BE2C (cell line): ENCODE data around the gene VTI1A.

Source experiments
- DNase-seq: peaks from one replicate; pipeline ENCODE4 v3.0.0-alpha.2; 2020
- H3K27me3 ChIP-seq: fragments of 250-450 bp; sonication (Bioruptor Pico); 2 replicates; pipeline ENCODE4 v1.5.1; 2020; ENCODE audit warnings: mild to moderate bottlenecking
- H3K36me3 ChIP-seq: fragments of 250-450 bp; sonication (Bioruptor Pico); 2 replicates; pipeline ENCODE4 v1.5.1; 2020; ENCODE audit warnings: mild to moderate bottlenecking
- H3K4me1 ChIP-seq: fragments of 250-450 bp; sonication (Bioruptor Pico); 2 replicates; pipeline ENCODE4 v1.5.1; 2020
- H3K4me3 ChIP-seq: 2 replicates; pipeline ENCODE4 v1.5.1; 2011; ENCODE audit warnings: low read depth, low read length
- H3K9me3 ChIP-seq: fragments of 250-450 bp; sonication (Bioruptor Pico); 2 replicates; pipeline ENCODE4 v1.5.1; 2020
- TF ChIP-seq, protein P1 (sequence below): IDR thresholded peaks from 2 replicates; pipeline ENCODE4 v1.5.1; 2012; ENCODE audit warnings: mild to moderate bottlenecking, low read depth, low read length

The VTI1A gene

DNA sequence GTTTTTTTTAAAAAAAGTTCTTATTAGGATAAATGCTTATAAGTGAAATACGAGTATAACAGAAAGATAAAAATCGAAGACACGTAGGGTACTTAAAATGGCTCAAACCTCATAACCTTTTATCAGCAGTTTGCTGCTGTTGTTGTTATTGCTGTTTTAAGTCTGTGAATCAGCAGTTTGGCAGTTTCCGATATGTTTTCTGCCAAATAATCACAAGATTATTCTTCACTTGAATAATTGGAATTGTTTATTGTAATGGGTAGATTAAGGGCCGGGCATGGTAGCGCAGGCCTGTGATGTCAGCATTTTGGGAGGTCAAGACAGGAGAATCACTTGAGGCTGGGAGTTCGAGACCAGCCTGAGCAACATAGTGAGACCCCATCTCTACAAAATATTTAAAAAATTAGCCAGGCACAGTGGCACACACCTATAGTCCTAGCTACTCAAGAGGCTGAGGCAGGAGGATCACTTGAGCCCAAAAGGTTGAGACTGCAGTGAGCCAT lies 177.6 kb downstream of the VTI1A start:
- TF ChIP-seq, protein P1, sequence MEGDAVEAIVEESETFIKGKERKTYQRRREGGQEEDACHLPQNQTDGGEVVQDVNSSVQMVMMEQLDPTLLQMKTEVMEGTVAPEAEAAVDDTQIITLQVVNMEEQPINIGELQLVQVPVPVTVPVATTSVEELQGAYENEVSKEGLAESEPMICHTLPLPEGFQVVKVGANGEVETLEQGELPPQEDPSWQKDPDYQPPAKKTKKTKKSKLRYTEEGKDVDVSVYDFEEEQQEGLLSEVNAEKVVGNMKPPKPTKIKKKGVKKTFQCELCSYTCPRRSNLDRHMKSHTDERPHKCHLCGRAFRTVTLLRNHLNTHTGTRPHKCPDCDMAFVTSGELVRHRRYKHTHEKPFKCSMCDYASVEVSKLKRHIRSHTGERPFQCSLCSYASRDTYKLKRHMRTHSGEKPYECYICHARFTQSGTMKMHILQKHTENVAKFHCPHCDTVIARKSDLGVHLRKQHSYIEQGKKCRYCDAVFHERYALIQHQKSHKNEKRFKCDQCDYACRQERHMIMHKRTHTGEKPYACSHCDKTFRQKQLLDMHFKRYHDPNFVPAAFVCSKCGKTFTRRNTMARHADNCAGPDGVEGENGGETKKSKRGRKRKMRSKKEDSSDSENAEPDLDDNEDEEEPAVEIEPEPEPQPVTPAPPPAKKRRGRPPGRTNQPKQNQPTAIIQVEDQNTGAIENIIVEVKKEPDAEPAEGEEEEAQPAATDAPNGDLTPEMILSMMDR: no peak
- no peak overlapping the region for H3K4me3 ChIP-seq
- H3K4me1 ChIP-seq: no peaks in the 10 kb centered on the region
- no peaks in the 10 kb centered on the region for H3K27me3 ChIP-seq
- H3K36me3 ChIP-seq: no peaks in the 10 kb centered on the region
- DNase-seq: no peak
- no peaks in the 10 kb centered on the region for H3K9me3 ChIP-seq

DNA sequence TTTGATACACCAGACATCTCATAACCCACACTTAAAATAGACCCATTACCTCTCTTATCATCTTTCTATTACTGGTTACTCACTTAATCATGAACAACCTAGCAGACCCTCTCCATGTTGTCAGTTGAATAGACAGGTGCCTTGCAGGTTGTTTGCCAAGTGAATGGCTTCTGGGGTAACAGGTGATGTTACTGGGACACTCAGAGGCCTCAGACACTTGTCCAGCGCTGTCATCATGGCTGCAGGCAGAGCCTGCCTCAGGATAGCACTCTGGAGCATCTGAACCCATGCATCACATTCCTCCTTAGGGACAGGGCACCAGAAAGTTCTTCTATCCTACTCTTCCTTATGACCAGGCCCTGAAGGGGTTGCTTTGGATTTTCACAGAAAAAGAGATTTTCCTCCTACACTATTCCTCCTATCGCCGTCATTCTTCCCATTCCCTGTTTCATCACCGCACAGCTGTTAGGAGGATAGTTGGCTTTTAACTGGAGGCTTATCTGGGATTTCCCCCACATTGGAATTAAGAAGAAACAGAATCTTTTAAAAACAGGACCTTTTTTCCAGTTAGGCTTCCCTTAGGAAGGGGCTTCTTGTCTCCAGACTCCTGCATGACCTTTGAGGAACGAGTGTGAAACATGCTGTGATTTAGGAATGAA lies 182.1 kb downstream of the VTI1A start:
- no peaks in the 10 kb centered on the region for H3K36me3 ChIP-seq
- H3K27me3 ChIP-seq: no peaks in the 10 kb centered on the region
- DNase-seq: no peak
- no peaks in the 10 kb centered on the region for H3K9me3 ChIP-seq
- TF ChIP-seq, protein P1: no peak
- no peak overlapping the region for H3K4me3 ChIP-seq
- no peaks in the 10 kb centered on the region for H3K4me1 ChIP-seq

DNA sequence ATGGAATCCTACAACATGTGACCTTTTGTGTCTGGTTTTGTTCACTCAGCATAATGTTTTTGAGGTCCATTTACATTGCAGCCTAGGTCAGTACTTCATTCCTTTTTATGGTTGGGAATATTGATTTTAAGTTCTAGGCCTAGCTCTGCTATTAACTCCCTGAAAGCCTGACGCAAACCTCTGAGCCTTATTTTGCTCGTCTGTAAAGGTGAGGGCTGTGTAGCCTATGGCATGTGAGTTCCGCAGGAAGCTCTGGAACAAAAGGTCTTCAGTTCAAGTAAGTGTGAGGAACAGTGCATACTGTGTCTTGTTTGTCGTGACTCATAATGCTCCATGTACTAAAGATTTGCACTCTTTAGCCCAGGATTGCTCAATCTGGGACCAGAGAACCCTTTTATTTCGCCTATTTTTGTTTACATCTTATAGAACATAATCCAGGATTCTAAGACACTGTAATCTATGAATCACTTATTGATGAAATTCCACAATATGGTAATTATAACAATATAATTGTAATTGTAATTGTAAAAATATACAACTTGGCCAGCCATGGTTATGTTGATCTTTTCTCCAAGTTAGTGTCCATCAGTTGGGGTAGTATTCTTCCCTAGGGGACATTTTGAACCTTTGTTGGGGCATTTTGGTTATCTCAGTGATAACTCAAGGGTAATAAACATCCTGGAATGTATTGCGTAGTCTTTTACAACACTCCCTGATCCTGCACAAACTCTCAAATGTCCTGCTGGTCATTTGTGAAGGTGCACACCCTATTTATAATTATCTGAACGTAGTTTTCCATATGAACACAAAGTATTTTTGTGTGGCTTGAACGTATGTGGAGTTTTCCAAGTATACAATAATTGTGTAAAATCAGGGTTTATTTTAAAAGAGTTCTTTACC lies 184.7 kb downstream of the VTI1A start:
- Histone ChIP-seq H3K27me3 (no peaks in the 10 kb centered on the region), H3K9me3 (no peaks in the 10 kb centered on the region), H3K4me1 (no peaks in the 10 kb centered on the region), H3K36me3 (no peaks in the 10 kb centered on the region), H3K4me3 (no peak overlapping the region)
- TF ChIP-seq, protein P1: no peak
- DNase-seq: no peak

DNA sequence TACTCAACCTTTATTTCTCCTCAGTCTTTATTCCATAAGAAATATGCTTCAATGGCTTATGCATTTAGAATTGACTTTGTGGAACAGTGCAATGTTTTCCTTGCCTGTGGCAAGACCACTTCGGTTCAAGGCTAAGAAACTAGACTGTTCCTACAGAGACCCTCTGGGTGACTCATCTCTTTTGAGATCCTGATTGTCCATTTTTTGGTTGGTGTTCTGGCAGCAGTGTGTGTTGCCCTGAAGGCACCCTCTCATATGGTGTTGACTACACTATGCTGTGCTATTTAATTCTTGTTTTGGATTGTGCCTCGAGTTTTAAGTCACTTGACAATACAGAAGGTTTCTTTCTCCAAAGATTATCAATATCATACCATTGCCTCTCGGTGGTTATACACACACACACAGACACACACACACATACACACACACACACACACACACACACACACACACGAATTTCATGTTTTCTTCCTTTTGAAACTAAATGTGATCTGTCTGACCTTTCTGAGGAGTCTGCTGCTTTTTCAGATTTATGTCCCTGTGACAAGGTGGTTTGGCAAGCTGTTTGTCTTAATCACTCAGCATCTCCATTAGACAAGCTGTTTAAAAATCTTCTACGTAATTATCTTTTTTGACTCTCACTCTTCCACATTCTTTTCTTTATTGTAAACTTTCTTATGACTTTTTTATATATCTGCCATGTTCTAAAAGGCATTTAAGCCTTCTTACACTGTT lies 187.2 kb downstream of the VTI1A start:
- no peak for DNase-seq
- H3K4me3 ChIP-seq: no peak overlapping the region
- H3K36me3 ChIP-seq: no peaks in the 10 kb centered on the region
- H3K4me1 ChIP-seq: no peaks in the 10 kb centered on the region
- H3K9me3 ChIP-seq: no peaks in the 10 kb centered on the region
- TF ChIP-seq, protein P1: no peak
- H3K27me3 ChIP-seq: no peaks in the 10 kb centered on the region

DNA sequence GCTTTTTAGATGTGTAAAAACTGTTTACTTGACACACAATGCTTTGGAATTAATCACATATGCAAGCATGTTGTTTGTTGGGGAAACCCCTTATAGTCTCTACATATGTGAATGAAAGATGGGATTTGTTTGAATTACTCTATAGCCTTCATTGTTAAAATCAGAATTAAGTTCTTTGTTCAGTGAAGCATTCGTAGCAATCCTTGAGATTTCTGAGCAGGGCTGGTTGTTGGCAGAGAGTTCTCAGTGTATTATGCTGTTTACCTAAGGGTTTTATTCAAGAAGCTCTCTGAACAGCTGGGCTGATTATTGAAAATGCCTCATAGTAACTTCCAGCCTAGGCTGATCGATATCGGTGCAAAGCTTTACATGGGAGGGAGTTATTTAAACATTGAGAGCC lies 190.9 kb downstream of the VTI1A start:
- no peaks in the 10 kb centered on the region for H3K27me3 ChIP-seq
- H3K36me3 ChIP-seq: no peaks in the 10 kb centered on the region
- no peaks in the 10 kb centered on the region for H3K4me1 ChIP-seq
- no peak for DNase-seq
- no peaks in the 10 kb centered on the region for H3K9me3 ChIP-seq
- no peak overlapping the region for H3K4me3 ChIP-seq
- TF ChIP-seq, protein P1: no peak
